MM.1S (cell line): ENCODE measurements around the gene ENDOV.

Source experiments
- DNase-seq: peaks from one replicate; pipeline ENCODE4 v3.0.0-alpha.2; 2015
- H2AFZ ChIP-seq: fragments of 300-600 bp; sonication (generic); 2 replicates; pipeline ENCODE4 v1.6.0; 2016; ENCODE audit warnings: antibody characterized with exemption, low read length
- H3F3A ChIP-seq: fragments of 300-600 bp; sonication (generic); 2 replicates; pipeline ENCODE4 v1.6.1; 2016; ENCODE audit warnings: mild to moderate bottlenecking, antibody characterized with exemption, low read length, moderate library complexity, mixed read lengths; ENCODE audit not compliant: insufficient read depth
- H3K27ac ChIP-seq: fragments of 300-600 bp; sonication (generic); 2 replicates; pipeline ENCODE4 v1.5.1; 2016; ENCODE audit warnings: mild to moderate bottlenecking, low read length
- H3K27me3 ChIP-seq: fragments of 300-600 bp; sonication (generic); replicated peaks from 2 replicates; pipeline ENCODE4 v1.6.0; 2016; ENCODE audit warnings: low read length; ENCODE audit not compliant: insufficient read depth
- H3K36me3 ChIP-seq: fragments of 300-600 bp; sonication (generic); replicated peaks from 2 replicates; pipeline ENCODE4 v1.6.1; 2016; ENCODE audit warnings: mild to moderate bottlenecking, low read length, mixed read lengths; ENCODE audit not compliant: insufficient read depth
- H3K4me1 ChIP-seq: fragments of 300-600 bp; sonication (generic); 2 replicates; pipeline ENCODE4 v1.6.1; 2016; ENCODE audit warnings: low read length, mixed read lengths
- H3K4me2 ChIP-seq: fragments of 300-600 bp; sonication (generic); 2 replicates; pipeline ENCODE4 v1.6.0; 2016; ENCODE audit warnings: low read depth, low read length
- H3K4me3 ChIP-seq: fragments of 300-600 bp; sonication (generic); 2 replicates; pipeline ENCODE4 v1.5.1; 2016; ENCODE audit warnings: low read length, mixed read lengths
- H3K79me2 ChIP-seq: fragments of 300-600 bp; sonication (generic); 2 replicates; pipeline ENCODE4 v1.6.1; 2016; ENCODE audit warnings: mixed run types, low read length, mixed read lengths
- H3K9ac ChIP-seq: fragments of 300-600 bp; sonication (generic); 2 replicates; pipeline ENCODE4 v1.6.1; 2016; ENCODE audit warnings: low read length, mixed read lengths
- H3K9me2 ChIP-seq: fragments of 300-600 bp; sonication (generic); replicated peaks from 2 replicates; pipeline ENCODE4 v1.6.1; 2016; ENCODE audit warnings: mild to moderate bottlenecking, low read length, mixed read lengths; ENCODE audit not compliant: insufficient read depth
- H3K9me3 ChIP-seq: fragments of 300-600 bp; sonication (generic); replicated peaks from 2 replicates; pipeline ENCODE4 v1.6.1; 2016; ENCODE audit warnings: mild to moderate bottlenecking, low read length, mixed read lengths; ENCODE audit not compliant: insufficient read depth
- H4K20me1 ChIP-seq: fragments of 300-600 bp; sonication (generic); 2 replicates; pipeline ENCODE4 v1.6.1; 2016; ENCODE audit warnings: mild to moderate bottlenecking, low read length, moderate library complexity, mixed read lengths; ENCODE audit not compliant: insufficient read depth
- CTCF ChIP-seq: fragments of 300-600 bp; sonication (generic); IDR thresholded peaks from 2 replicates; pipeline ENCODE4 v1.5.1; 2016; ENCODE audit warnings: antibody characterized with exemption, low read length, mixed read lengths
- EZH2 ChIP-seq: fragments of 300-600 bp; sonication (generic); optimal IDR thresholded peaks from 2 replicates; pipeline ENCODE3; 2017; ENCODE audit warnings: low read depth, mild to moderate bottlenecking, antibody characterized with exemption, low read length, mixed read lengths
- EZH2phosphoT487 ChIP-seq: fragments of 300-600 bp; sonication (generic); IDR thresholded peaks from 2 replicates; pipeline ENCODE4 v1.6.1; 2018; ENCODE audit warnings: antibody characterized with exemption, low read length

The ENDOV gene

GRCh38 chr17:80382956-80383355 lies 32.0 kb upstream of the ENDOV start:
- Histone ChIP-seq H3K9me2 (no peaks in the 10 kb centered on the region), H3K9me3 (no peaks in the 10 kb centered on the region), H3K4me3 (no peak overlapping the region), H3F3A (no peaks in the 10 kb centered on the region), H3K27me3 (no peaks in the 10 kb centered on the region), H4K20me1 (no peaks in the 10 kb centered on the region), H3K4me2 (no peak overlapping the region), H2AFZ (no peak overlapping the region), H3K36me3 (no peaks in the 10 kb centered on the region), H3K4me1 (no peaks in the 10 kb centered on the region), H3K9ac (no peak overlapping the region), H3K27ac (no peak overlapping the region), H3K79me2 (no peaks in the 10 kb centered on the region)
- TF ChIP-seq CTCF, result no peak
- TF ChIP-seq EZH2, result no peak
- TF ChIP-seq EZH2phosphoT487, result no peak
- no peak for DNase-seq

- Histone ChIP-seq H3K9me3 (no peaks in the 10 kb centered on the region), H3K27ac (no peak overlapping the region), H3K36me3 (no peaks in the 10 kb centered on the region), H3K4me1 (no peaks in the 10 kb centered on the region), H3F3A (no peaks in the 10 kb centered on the region), H2AFZ (no peak overlapping the region), H4K20me1 (no peaks in the 10 kb centered on the region), H3K4me2 (no peak overlapping the region), H3K9ac (no peak overlapping the region), H3K4me3 (no peak overlapping the region), H3K79me2 (no peaks in the 10 kb centered on the region), H3K9me2 (no peaks in the 10 kb centered on the region), H3K27me3 (no peaks in the 10 kb centered on the region)
- DNase-seq, result no peak
- TF ChIP-seq EZH2phosphoT487 (no peak), EZH2 (no peak), CTCF (no peak)
Observed at GRCh38 chr17:80384078-80384960, 30.6 kb upstream of the ENDOV start.

- H3K36me3 ChIP-seq, result no peaks in the 10 kb centered on the region
- no peak for TF ChIP-seq EZH2phosphoT487
- no peak for TF ChIP-seq CTCF
- no peak for TF ChIP-seq EZH2
Observed at GRCh38 chr17:80385046-80385445, 29.9 kb upstream of the ENDOV start.

More at GRCh38 chr17:80385046-80385445, 29.9 kb upstream of the ENDOV start:
- H3K4me3 ChIP-seq, result no peak overlapping the region
- DNase-seq, result no peak
- no peaks in the 10 kb centered on the region for H3K9me2 ChIP-seq
- H3K27me3 ChIP-seq, result no peaks in the 10 kb centered on the region
- H3F3A ChIP-seq, result no peaks in the 10 kb centered on the region
- no peak overlapping the region for H3K9ac ChIP-seq
- H3K4me2 ChIP-seq, result no peak overlapping the region
- H2AFZ ChIP-seq, result no peak overlapping the region
- H3K79me2 ChIP-seq, result no peaks in the 10 kb centered on the region
- H4K20me1 ChIP-seq, result no peaks in the 10 kb centered on the region
- H3K9me3 ChIP-seq, result no peaks in the 10 kb centered on the region
- no peaks in the 10 kb centered on the region for H3K4me1 ChIP-seq
- no peak overlapping the region for H3K27ac ChIP-seq
